Karpas-422 (cell line): ENCODE results near the gene FCN2. TPM values are rescaled to one million over a fixed set of nuclear protein-coding genes. Genes with fewer than 3 reads are reported as not detected.

Experiments used
- DNase-seq: peaks from one replicate; pipeline ENCODE4 v3.0.0-alpha.2; 2015
- H2AFZ ChIP-seq: fragments of 200-600 bp; sonication (generic); 2 replicates; pipeline ENCODE4 v1.6.1; 2014; ENCODE audit warnings: antibody characterized with exemption, low read length, mixed read lengths
- H3K27ac ChIP-seq: fragments of 200-600 bp; sonication (generic); 2 replicates; pipeline ENCODE4 v1.5.1; 2014; ENCODE audit warnings: mild to moderate bottlenecking, low read length, moderate library complexity
- H3K27me3 ChIP-seq: fragments of 200-600 bp; sonication (generic); 2 replicates; pipeline ENCODE4 v1.6.1; 2014; ENCODE audit warnings: low read length, mixed read lengths
- H3K36me3 ChIP-seq: fragments of 200-600 bp; sonication (generic); 2 replicates; pipeline ENCODE4 v1.6.1; 2014; ENCODE audit warnings: low read length, mixed read lengths; ENCODE audit not compliant: insufficient read depth
- H3K4me1 ChIP-seq: fragments of 200-600 bp; sonication (generic); 2 replicates; pipeline ENCODE4 v1.6.1; 2014; ENCODE audit warnings: mild to moderate bottlenecking, low read length, mixed read lengths
- H3K4me2 ChIP-seq: fragments of 200-600 bp; sonication (generic); 2 replicates; pipeline ENCODE4 v1.6.1; 2014; ENCODE audit warnings: low read length, low read depth, mild to moderate bottlenecking; ENCODE audit not compliant: poor library complexity, severe bottlenecking
- H3K4me3 ChIP-seq: fragments of 200-600 bp; sonication (generic); 2 replicates; pipeline ENCODE4 v1.5.1; 2014; ENCODE audit warnings: mild to moderate bottlenecking, antibody characterized with exemption, low read length, mixed read lengths
- H3K79me2 ChIP-seq: fragments of 200-600 bp; sonication (generic); 2 replicates; pipeline ENCODE4 v1.6.1; 2014; ENCODE audit warnings: mild to moderate bottlenecking, low read length, mixed read lengths
- H3K9ac ChIP-seq: fragments of 200-600 bp; sonication (generic); 2 replicates; pipeline ENCODE4 v1.6.0; 2014; ENCODE audit warnings: low read length
- H3K9me2 ChIP-seq: fragments of 200-600 bp; sonication (generic), shearing (Covaris generic); replicated peaks from 2 replicates; pipeline ENCODE4 v1.6.0; 2014; ENCODE audit warnings: mild to moderate bottlenecking, low read length, moderate library complexity; ENCODE audit not compliant: insufficient read depth
- H3K9me3 ChIP-seq: fragments of 300-700, 200-600 bp; sonication (generic); 2 replicates; pipeline ENCODE4 v1.6.1; 2014; ENCODE audit warnings: low read length, mixed read lengths
- H4K20me1 ChIP-seq: fragments of 200-600 bp; sonication (generic); 2 replicates; pipeline ENCODE4 v1.6.1; 2014; ENCODE audit warnings: mild to moderate bottlenecking, antibody characterized with exemption, low read length, low read depth; ENCODE audit not compliant: insufficient read depth
- total RNA-seq: library from RNA; depleted of rRNA; stranded (reverse); fragments of >200 nt; shearing (Covaris generic); gene quantifications from 2 replicates; pipeline ENCODE4 v1.2.3, GENCODE V29; 2014; ENCODE audit warnings: low replicate concordance

Gene FCN2
- total RNA-seq, 1 experiment from 2014 or later = not detected

DNA sequence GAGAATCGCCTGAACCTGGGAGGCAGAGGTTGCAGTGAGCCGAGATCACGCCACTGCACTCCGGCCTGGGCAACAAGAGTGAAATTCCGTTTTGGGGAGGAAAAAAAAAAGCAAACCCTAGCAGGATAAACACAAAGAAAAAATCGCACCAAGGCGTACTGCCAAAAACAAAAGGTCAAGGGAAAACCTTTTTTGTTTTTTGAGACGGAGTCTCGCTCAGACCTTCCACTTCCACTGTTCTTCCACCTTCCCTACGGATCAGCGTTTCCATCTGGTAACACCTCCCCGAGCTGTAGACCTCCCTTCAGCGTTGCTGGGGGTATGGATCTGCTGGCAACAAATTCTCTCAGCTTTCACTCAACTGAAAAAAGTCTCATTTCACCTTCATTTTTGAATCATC, 20.1 kb upstream of the FCN2 start:
- no peaks in the 10 kb centered on the region for H3K9me2 ChIP-seq
- no peaks in the 10 kb centered on the region for H4K20me1 ChIP-seq
- H3K9ac ChIP-seq = no peak overlapping the region
- no peaks in the 10 kb centered on the region for H3K27me3 ChIP-seq
- H2AFZ ChIP-seq = no peak overlapping the region
- no peak overlapping the region for H3K4me3 ChIP-seq
- no peaks in the 10 kb centered on the region for H3K36me3 ChIP-seq
- DNase-seq = no peak
- H3K4me2 ChIP-seq = no peak overlapping the region
- H3K79me2 ChIP-seq = no peaks in the 10 kb centered on the region
- no peak overlapping the region for H3K27ac ChIP-seq
- no peaks in the 10 kb centered on the region for H3K9me3 ChIP-seq
- H3K4me1 ChIP-seq = no peaks in the 10 kb centered on the region

DNA sequence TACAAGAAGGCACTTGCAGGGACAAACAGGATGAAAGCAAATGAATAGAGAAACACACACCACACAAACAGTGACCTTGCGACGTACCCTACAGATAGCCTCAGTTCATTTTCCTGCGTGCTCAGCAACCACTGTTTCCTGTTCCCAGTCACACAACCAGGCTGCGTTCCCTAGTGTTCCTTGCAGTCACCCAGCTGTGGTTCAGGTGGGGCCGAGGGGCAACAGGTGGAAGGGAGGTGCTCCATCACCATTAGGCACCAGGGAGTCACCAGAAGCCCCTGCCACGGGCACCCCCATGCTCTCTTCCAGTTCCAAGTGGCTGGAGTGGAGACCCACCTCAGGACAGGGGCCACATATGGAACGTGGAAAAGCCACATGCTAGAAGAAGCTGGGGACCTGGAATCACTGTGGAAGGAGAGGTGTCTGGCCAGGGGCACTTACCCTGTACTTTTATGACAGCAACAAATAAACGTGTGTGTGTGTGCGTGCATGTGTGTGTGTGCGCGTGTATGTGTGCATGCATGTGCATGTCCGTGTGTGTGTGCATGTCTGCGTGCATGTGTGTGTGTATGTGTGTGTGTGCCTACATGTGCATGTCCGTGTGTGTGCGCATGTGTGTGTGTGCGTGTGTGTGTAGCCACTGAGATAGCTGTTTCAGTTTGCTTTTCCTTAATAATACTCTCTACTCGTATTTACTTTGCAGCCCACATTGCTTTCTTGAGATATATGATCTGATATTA, 18.8 kb upstream of the FCN2 start:
- Histone ChIP-seq H3K79me2 (no peaks in the 10 kb centered on the region), H3K4me1 (no peaks in the 10 kb centered on the region), H3K36me3 (no peaks in the 10 kb centered on the region), H3K9me3 (no peaks in the 10 kb centered on the region), H3K27me3 (no peaks in the 10 kb centered on the region), H3K4me2 (no peak overlapping the region), H3K9ac (no peak overlapping the region), H3K4me3 (no peak overlapping the region), H4K20me1 (no peaks in the 10 kb centered on the region), H2AFZ (no peak overlapping the region), H3K9me2 (no peaks in the 10 kb centered on the region), H3K27ac (no peak overlapping the region)
- DNase-seq = no peak

DNA sequence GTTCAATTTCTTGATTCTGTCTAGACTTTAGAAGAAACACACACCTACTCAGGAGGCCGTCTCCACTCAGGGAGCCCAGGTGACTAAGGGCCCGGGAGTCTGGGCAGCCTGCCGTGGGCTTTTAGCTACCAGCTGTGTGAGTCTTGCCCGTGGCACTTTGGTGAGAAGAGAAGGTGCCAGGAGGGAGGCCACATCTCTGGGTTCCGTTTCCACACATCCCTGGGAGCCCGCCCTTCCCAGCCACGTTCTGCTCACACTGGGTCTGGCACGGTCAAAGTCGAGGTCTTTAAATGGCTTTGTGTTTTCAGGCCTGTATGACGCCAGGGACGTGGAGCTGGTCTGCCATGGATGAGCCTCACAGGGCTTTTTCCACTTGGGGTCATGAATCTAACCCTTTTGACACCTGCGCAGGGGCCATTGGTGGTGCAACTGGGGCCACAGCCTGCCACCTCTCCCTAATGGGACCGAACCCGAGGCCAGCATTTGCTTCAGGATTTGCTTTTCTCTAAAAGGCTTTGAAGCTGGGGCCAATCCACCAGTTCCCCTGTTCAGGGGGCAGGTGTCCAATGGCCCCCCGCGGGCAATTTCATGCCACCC, 17.2 kb upstream of the FCN2 start:
- Histone ChIP-seq H3K4me2 (no peak overlapping the region), H3K4me1 (no peaks in the 10 kb centered on the region)

DNA sequence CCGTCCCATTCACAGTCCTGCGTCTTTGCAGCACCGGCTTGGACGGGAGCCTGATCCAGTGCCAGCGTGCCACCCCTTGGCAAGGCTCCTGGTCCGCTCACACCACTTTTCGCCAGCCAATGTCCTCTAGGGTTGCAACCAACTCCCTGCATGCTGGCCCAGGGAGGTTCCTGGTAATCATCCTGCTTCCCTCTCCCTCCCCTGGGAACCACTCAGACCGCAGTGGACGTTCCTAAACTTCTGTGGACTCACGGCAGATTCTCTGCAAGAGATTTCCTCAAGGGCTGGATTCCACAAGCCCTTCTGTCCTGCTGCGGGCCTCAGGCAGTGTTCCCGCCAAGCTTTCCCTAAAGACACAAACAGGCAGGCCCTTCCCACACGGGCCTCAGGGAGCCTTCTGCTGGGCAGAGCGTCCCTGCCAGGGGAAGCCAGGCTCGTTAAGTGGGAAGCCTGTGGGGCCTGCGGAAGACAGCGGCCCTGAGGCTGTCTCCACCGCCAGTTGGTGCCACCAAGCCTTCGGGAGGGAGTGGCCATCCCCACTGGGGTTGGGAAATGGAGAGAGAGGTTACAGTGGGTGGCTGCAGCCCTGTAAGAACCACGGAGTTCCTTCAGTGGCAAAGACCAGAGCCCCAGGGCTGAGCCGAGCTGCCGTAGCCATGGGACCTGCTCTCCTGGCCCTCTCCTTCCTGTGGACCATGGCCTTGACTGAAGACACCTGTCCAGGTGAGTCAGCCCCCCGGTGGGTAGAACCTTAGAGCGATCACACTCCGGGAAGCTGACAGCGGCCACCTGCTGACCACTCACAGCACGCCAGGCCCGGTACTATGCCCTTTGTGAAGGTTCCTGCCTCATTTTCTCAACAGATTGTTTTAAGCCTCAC, 16.4 kb upstream of the FCN2 start:
- Histone ChIP-seq H4K20me1 (no peaks in the 10 kb centered on the region), H3K27ac (no peak overlapping the region), H3K27me3 (no peaks in the 10 kb centered on the region)

More for the DNA sequence above, 17.2 kb upstream of the FCN2 start:
- Histone ChIP-seq H3K27ac (no peak overlapping the region), H3K9me3 (no peaks in the 10 kb centered on the region), H3K27me3 (no peaks in the 10 kb centered on the region), H4K20me1 (no peaks in the 10 kb centered on the region), H3K9me2 (no peaks in the 10 kb centered on the region), H3K4me3 (no peak overlapping the region), H3K79me2 (no peaks in the 10 kb centered on the region), H3K36me3 (no peaks in the 10 kb centered on the region), H3K9ac (no peak overlapping the region), H2AFZ (no peak overlapping the region)
- no peak for DNase-seq

DNA sequence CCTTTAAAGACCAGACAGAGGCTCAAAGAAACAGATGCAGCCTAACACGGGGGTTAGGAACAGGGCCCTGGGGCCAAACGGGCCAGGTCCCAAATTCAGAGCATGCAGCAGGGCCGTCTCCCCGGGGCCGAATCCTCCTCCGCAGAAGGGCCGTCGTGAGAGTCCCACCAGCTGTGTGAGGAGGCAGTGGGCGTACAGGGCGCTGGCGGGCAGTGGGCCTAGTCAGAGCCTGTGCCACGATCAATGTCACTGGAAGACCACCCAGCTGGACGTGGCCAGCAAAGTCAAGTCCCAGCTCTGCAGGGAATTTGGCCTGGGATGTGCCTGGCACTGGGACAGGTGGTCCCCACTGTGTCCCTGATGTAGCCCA, 15.8 kb upstream of the FCN2 start:
- Histone ChIP-seq H3K9me3 (no peaks in the 10 kb centered on the region), H3K4me1 (peaks cover 7% of the 10 kb centered on the region), H3K27me3 (no peaks in the 10 kb centered on the region), H3K9me2 (no peaks in the 10 kb centered on the region), H4K20me1 (no peaks in the 10 kb centered on the region), H3K79me2 (no peaks in the 10 kb centered on the region), H2AFZ (no peak overlapping the region), H3K4me3 (no peak overlapping the region), H3K27ac (no peak overlapping the region), H3K4me2 (no peak overlapping the region), H3K36me3 (no peaks in the 10 kb centered on the region), H3K9ac (no peak overlapping the region)
- DNase-seq = no peak

More for the DNA sequence above, 16.4 kb upstream of the FCN2 start:
- Histone ChIP-seq H3K36me3 (no peaks in the 10 kb centered on the region), H3K9me3 (no peaks in the 10 kb centered on the region), H3K9ac (no peak overlapping the region), H3K9me2 (no peaks in the 10 kb centered on the region), H3K4me3 (no peak overlapping the region), H3K79me2 (no peaks in the 10 kb centered on the region), H3K4me2 (no peak overlapping the region), H2AFZ (no peak overlapping the region), H3K4me1 (peaks cover 3% of the 10 kb centered on the region)
- DNase-seq = no peak

DNA sequence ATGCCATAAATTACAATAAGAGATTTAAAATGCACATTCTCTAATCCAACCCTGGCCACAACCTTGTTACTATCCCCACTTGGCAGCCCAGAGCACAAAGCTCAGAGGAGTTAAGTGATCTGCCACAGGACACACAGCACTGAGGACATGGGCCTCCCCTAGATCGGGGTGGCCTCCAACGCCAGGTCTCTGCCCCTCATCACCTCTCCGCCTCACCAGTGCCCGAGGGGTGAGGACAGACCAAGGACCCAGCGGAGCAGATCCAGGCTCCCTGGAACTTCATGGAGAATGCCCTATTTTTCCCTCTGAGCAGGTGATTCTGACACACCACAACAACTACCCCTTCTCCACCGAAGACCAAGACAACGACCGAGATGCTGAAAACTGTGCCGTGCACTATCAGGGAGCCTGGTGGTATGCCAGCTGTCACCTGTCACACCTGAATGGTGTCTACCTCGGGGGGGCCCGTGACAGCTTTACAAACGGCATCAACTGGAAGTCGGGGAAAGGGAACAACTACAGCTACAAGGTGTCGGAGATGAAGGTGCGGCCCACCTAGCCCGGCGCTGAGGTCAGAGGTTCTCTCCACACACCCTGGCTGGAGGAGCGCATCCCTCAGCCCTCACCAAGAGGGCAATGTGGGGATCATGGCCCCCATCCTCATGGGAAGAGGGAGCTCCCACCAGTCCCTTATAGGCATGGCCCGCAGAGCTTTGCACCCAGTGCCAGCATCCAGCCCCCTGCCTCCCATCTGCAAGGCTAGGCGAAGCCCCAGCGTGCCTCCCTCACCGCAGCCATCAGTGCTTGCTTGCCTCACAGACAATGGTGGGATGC, 12.5 kb upstream of the FCN2 start:
- Histone ChIP-seq H2AFZ (no peak overlapping the region), H3K4me3 (no peak overlapping the region), H3K27me3 (no peaks in the 10 kb centered on the region), H3K9ac (no peak overlapping the region), H3K9me2 (no peaks in the 10 kb centered on the region), H3K9me3 (no peaks in the 10 kb centered on the region), H3K27ac (no peak overlapping the region), H3K36me3 (no peaks in the 10 kb centered on the region), H3K79me2 (no peaks in the 10 kb centered on the region), H3K4me1 (peaks cover 7% of the 10 kb centered on the region), H3K4me2 (no peak overlapping the region), H4K20me1 (no peaks in the 10 kb centered on the region)
- no peak for DNase-seq

DNA sequence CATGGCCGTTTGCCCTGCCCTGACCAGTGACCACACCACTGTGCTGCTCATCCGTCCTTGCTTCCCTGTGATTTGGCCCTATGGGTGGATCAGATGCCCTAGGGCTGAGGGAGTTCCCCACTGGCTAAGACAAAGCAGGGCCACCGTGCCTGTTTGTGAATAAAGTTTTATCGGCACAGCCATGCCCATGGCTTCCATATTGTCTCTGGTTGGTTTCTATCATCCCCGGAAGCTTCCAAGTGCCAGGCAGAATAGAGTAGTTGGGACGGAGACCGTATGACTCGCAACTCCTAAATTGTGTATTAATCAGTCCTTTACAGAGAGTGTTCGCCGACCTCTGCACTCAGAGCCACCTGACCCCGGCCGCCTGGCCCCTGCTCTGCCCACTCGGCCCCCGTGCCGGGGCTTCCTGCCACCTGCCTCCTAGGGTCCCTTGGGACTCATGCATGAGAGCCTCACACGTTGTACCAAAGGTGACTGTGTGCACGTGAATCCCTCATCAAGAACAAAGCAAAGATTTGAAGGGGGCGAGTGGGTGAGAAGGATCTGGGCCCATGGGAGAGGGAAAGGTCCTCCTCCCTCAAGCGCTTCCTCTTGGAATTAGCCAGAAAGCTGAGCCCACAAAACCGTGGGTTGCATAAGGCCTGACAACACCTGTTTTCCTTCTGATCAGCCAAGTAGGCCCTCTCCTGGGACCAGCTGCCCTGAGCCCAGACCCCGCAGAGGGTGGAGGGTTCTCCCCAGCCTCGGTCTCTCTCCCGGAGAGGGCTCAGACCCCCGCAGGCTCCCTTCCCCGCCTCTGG, 11.7 kb upstream of the FCN2 start:
- Histone ChIP-seq H3K9me3 (no peaks in the 10 kb centered on the region), H2AFZ (no peak overlapping the region), H3K9ac (no peak overlapping the region), H3K9me2 (no peaks in the 10 kb centered on the region), H4K20me1 (no peaks in the 10 kb centered on the region), H3K79me2 (no peaks in the 10 kb centered on the region), H3K36me3 (no peaks in the 10 kb centered on the region), H3K27me3 (no peaks in the 10 kb centered on the region), H3K4me2 (no peak overlapping the region), H3K4me3 (no peak overlapping the region), H3K4me1 (peaks cover 7% of the 10 kb centered on the region), H3K27ac (no peak overlapping the region)
- DNase-seq = no peak
